ENCODE results near the gene BBC3. TPM values are rescaled to one million over a fixed set of nuclear protein-coding genes. Genes with fewer than 3 reads are reported as not detected.
"Not testable (repeated sequence)": the region's sequence is repeated elsewhere in the genome, so short reads cannot be mapped to it uniquely, and the experiment has no call there.

BBC3 gene
- total RNA-seq, 6 experiments from 2014 or later, result 1.8 to 8.0 (median 3.1) TPM

- ATAC-seq (no peak), DNase-seq (no peak)
- peaks cover 0 to 58% (median 17%) of the 10 kb centered on the region in 4 donors for H3K36me3 ChIP-seq
- no peaks in the 10 kb centered on the region for H3K27me3 ChIP-seq
- H3K4me1 ChIP-seq, result peaks cover 0 to 11% (median 0%) of the 10 kb centered on the region in 4 donors
- H3K9me3 ChIP-seq, result no peaks in the 10 kb centered on the region
- no peak for TF ChIP-seq CTCF (IDR thresholded peaks at IDR 0.05)
- no peak overlapping the region for H3K4me3 ChIP-seq
- WGBS (ENCODE audit: insufficient coverage, low coverage, low lambda C conversion rate, missing lambda C conversion rate), result no CpG with 5 or more reads among the region's 21 CpGs
- H3K27ac ChIP-seq, result no peak overlapping the region
- intact Hi-C loops (cut with DNase I), result no loop called here
Observed at GRCh38 chr19:47266401-47266941, 35.5 kb upstream of the BBC3 start.

DNA sequence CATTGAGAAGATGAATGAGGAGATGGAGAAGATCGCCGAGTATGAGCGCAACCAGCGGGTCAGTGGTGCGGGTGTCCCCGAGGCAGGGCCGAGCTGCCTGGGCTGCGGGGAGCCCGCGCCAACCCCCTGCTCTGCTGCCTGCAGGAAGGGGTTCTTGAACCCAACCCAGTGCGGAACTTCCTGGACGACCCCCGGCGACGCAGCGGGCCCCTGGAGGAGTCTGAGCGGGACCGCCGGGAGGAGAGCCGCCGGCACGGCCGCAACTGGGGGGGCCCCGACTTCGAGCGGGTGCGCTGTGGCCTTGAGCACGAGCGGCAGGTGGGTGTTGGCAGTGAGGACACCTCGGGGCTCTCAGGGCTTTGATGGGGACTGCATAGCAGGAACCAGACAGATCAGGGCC lies 33.6 kb upstream of the BBC3 start:
- intact Hi-C loops (cut with DNase I), result no loop called here
- Histone ChIP-seq H3K4me3 (no peak overlapping the region), H3K36me3 (peaks cover 0 to 63% (median 19%) of the 10 kb centered on the region in 4 donors), H3K4me1 (peaks cover 0 to 11% (median 0%) of the 10 kb centered on the region in 4 donors), H3K27me3 (no peaks in the 10 kb centered on the region), H3K9me3 (no peaks in the 10 kb centered on the region), H3K27ac (no peak overlapping the region)
- TF ChIP-seq POLR2A (IDR thresholded peaks at IDR 0.05) (no peak), CTCF (IDR thresholded peaks at IDR 0.05) (no peak)
- DNase-seq (no peak), ATAC-seq (no peak)
- WGBS (ENCODE audit: insufficient coverage, low coverage, low lambda C conversion rate, missing lambda C conversion rate), result 92% methylated on average over 4 of the region's 30 CpGs

GRCh38 chr19:47261946-47262793 lies 31.2 kb upstream of the BBC3 start:
- Histone ChIP-seq H3K36me3 (peaks cover 0 to 66% (median 24%) of the 10 kb centered on the region in 4 donors), H3K4me1 (peaks cover 0 to 17% (median 12%) of the 10 kb centered on the region in 4 donors)
- H3K27me3 ChIP-seq; ATAC-seq; DNase-seq; H3K4me3 ChIP-seq; H3K27ac ChIP-seq; intact Hi-C loops (cut with DNase I); H3K9me3 ChIP-seq: not testable (repeated sequence)
- WGBS (ENCODE audit: insufficient coverage, low coverage, low lambda C conversion rate, missing lambda C conversion rate), result 80% methylated on average over 8 of the region's 14 CpGs

DNA sequence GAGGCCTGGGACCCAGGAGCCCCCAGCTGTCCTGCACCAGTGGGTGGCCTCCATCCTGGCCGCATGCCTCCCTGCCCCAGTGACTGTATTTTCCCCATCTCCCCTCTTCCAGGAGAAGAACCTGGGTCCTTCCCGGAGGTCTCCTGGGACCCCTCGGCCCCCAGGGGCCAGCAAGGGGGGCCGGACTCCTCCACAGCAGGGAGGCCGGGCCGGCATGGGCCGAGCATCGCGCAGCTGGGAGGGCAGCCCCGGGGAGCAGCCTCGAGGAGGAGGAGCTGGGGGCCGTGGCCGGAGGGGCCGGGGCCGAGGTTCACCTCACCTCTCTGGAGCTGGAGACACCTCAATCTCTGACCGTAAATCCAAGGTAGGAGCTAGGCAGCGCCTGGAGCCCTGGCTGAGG lies 29.5 kb upstream of the BBC3 start:
- no peak for TF ChIP-seq CTCF (IDR thresholded peaks at IDR 0.05)
- TF ChIP-seq POLR2A (IDR thresholded peaks at IDR 0.05), result no peak
- Histone ChIP-seq H3K27me3 (no peaks in the 10 kb centered on the region), H3K9me3 (no peaks in the 10 kb centered on the region), H3K4me1 (peaks cover 0 to 17% (median 12%) of the 10 kb centered on the region in 4 donors), H3K4me3 (no peak overlapping the region), H3K36me3 (peaks cover 0 to 51% (median 21%) of the 10 kb centered on the region in 4 donors), H3K27ac (no peak overlapping the region)
- DNase-seq, result no peak
- intact Hi-C loops (cut with DNase I), result no loop called here
- no peak for ATAC-seq
- no CpG with 5 or more reads among the region's 17 CpGs for WGBS (ENCODE audit: insufficient coverage, low coverage, low lambda C conversion rate, missing lambda C conversion rate)

GRCh38 chr19:47258895-47259555 lies 28.0 kb upstream of the BBC3 start:
- no peak for DNase-seq
- H3K4me3 ChIP-seq, result no peak overlapping the region
- intact Hi-C loops (cut with DNase I), result no loop called here
- H3K27ac ChIP-seq, result no peak overlapping the region
- H3K9me3 ChIP-seq, result no peaks in the 10 kb centered on the region
- no peak for ATAC-seq
- peaks cover 0 to 40% (median 12%) of the 10 kb centered on the region in 4 donors for H3K36me3 ChIP-seq
- no peaks in the 10 kb centered on the region for H3K27me3 ChIP-seq
- peaks cover 0 to 17% (median 12%) of the 10 kb centered on the region in 4 donors for H3K4me1 ChIP-seq
- WGBS (ENCODE audit: insufficient coverage, low coverage, low lambda C conversion rate, missing lambda C conversion rate), result 79% methylated on average over 6 of the region's 6 CpGs
- no peak for TF ChIP-seq CTCF (IDR thresholded peaks at IDR 0.05)
- TF ChIP-seq POLR2A (IDR thresholded peaks at IDR 0.05), result no peak

All from right lobe of liver (tissue), 6 donors.